Measurements from ENCODE around the gene CIP2A. TPM values are rescaled to one million over a fixed set of nuclear protein-coding genes. Genes with fewer than 3 reads are reported as not detected.

CIP2A gene
- total RNA-seq, 1 experiment from 2014 or later: 34.2 TPM

GRCh38 chr3:108589998-108590323, 723 bp upstream of the CIP2A start:
- no peak overlapping the region for H2BK20ac ChIP-seq (ENCODE audit: low read depth, low read length, poor library complexity, severe bottlenecking)
- WGBS (ENCODE audit: extremely low coverage, insufficient read length, low lambda C conversion rate): no CpG with 5 or more reads among the region's 11 CpGs
- no peaks in the 10 kb centered on the region for H3K27me3 ChIP-seq (ENCODE audit: insufficient read depth, low read length)
- no peaks in the 10 kb centered on the region for H4K20me1 ChIP-seq (ENCODE audit: control insufficient read depth, insufficient read depth, insufficient read length)
- no peak overlapping the region for H3T11ph ChIP-seq (ENCODE audit: low read length)
- no peak overlapping the region for H3K4ac ChIP-seq (ENCODE audit: low read depth, low read length)
- H3K9ac ChIP-seq (ENCODE audit: extremely low read depth, insufficient read length, low read length): peak overlapping the region; percentile 98
- H3K79me2 ChIP-seq (ENCODE audit: insufficient read depth, low read length): peaks cover 18% of the 10 kb centered on the region; the same call in 1 of the 2 replicates
- H3K23me2 ChIP-seq (ENCODE audit: insufficient read length, low read depth, low read length, poor library complexity, severe bottlenecking): peaks cover 9% of the 10 kb centered on the region
- Mint-ChIP-seq H3K4me3 (peak overlapping the region; percentile 100), H3K27me3 (ENCODE audit: low read depth) (no peaks in the 10 kb centered on the region), H3K36me3 (ENCODE audit: insufficient read depth in 1 of 3, low read depth in 3 of 3) (peaks cover 3 to 11% (median 10%) of the 10 kb centered on the region in 3 experiments; a peak in 6 of 7 replicates), H3K9me3 (no peaks in the 10 kb centered on the region), H3K4me1 (peaks cover 40 to 44% of the 10 kb centered on the region in 2 experiments), H3K27ac (peak overlapping the region; percentile 99 to 100 (median 100))
- no peak for TF ChIP-seq CTCF (conservative IDR thresholded peaks at IDR 0.05)
- no peaks in the 10 kb centered on the region for H3K4me1 ChIP-seq (ENCODE audit: insufficient read depth, low read length)
- no peak overlapping the region for H2BK12ac ChIP-seq (ENCODE audit: insufficient read length, low read depth, low read length)
- H3K9me3 ChIP-seq (ENCODE audit: control insufficient read depth, low read depth, low read length): no peaks in the 10 kb centered on the region
- peak overlapping the region; percentile 5 for H3K23ac ChIP-seq (ENCODE audit: insufficient read length, low read depth, low read length)
- no peak overlapping the region for H4K91ac ChIP-seq (ENCODE audit: insufficient read length, low read depth, low read length)
- H3K56ac ChIP-seq (ENCODE audit: insufficient read length, low read depth, low read length): peak overlapping the region; percentile 69
- no peak overlapping the region; the same call in 1 of the 2 replicates for H2BK15ac ChIP-seq (ENCODE audit: low read depth, low read length)
- H2BK120ac ChIP-seq (ENCODE audit: low read depth, low read length, poor library complexity, severe bottlenecking): no peak overlapping the region
- peak overlapping the region; percentile 99 for H3K18ac ChIP-seq (ENCODE audit: insufficient read length, low read depth, low read length)
- H4K5ac ChIP-seq (ENCODE audit: insufficient read length, low read depth, low read length): peak overlapping the region; percentile 25
- no peak overlapping the region for H2AK5ac ChIP-seq (ENCODE audit: insufficient read length, low read length)
- H2AFZ ChIP-seq (ENCODE audit: low read length): peak overlapping the region; percentile 63
- H3K27ac ChIP-seq (ENCODE audit: insufficient read length, low read depth, low read length): peak overlapping the region; percentile 94
- H3K4me2 ChIP-seq (ENCODE audit: insufficient read depth, insufficient read length, low read length): peak overlapping the region; percentile 96
- H2BK5ac ChIP-seq (ENCODE audit: insufficient read length, low read length): peak overlapping the region; percentile 15
- H3K14ac ChIP-seq (ENCODE audit: insufficient read depth, low read length): peak overlapping the region; percentile 100; the same call in 1 of the 2 replicates
- DNase-seq: no peak
- H3K79me1 ChIP-seq (ENCODE audit: insufficient read depth, low read depth, low read length, poor library complexity, severe bottlenecking): no peaks in the 10 kb centered on the region
- no peak overlapping the region for H4K8ac ChIP-seq (replicated peaks; ENCODE audit: insufficient read length, low read depth, low read length)
